ENCODE results near the gene ZC3H4. TPM values are rescaled to one million over a fixed set of nuclear protein-coding genes. Genes with fewer than 3 reads are reported as not detected.

Gene ZC3H4
- total RNA-seq, 6 experiments from 2014 or later: 43.9 to 66.1 (median 55.2) TPM

- H3K9me3 Mint-ChIP-seq: no peaks in the 10 kb centered on the region
- TF ChIP-seq CTCF (IDR thresholded peaks at IDR 0.05): no peak
- peaks cover 4% of the 10 kb centered on the region; the same call in 1 of the 2 replicates for H3K36me3 Mint-ChIP-seq (ENCODE audit: low read depth)
- H3K4me3 Mint-ChIP-seq: no peak overlapping the region
- H3K4me1 Mint-ChIP-seq (ENCODE audit: low read depth): peaks cover 8% of the 10 kb centered on the region; the same call in 1 of the 2 replicates
- peaks cover 19% of the 10 kb centered on the region for H3K27me3 Mint-ChIP-seq (ENCODE audit: insufficient read depth)
- no peak for DNase-seq
- H3K27ac Mint-ChIP-seq: no peak overlapping the region
These were observed 87.4 kb downstream of the ZC3H4 start for GRCh38 chr19:47026156-47026555.

- no peak for DNase-seq
- TF ChIP-seq CTCF (IDR thresholded peaks at IDR 0.05): no peak
- no peak overlapping the region for H3K27ac Mint-ChIP-seq
- H3K9me3 Mint-ChIP-seq: no peaks in the 10 kb centered on the region
- H3K4me1 Mint-ChIP-seq (ENCODE audit: low read depth): peaks cover 8% of the 10 kb centered on the region; the same call in 1 of the 2 replicates
- no peak overlapping the region for H3K4me3 Mint-ChIP-seq
- peaks cover 20% of the 10 kb centered on the region for H3K27me3 Mint-ChIP-seq (ENCODE audit: insufficient read depth)
- H3K36me3 Mint-ChIP-seq (ENCODE audit: low read depth): peaks cover 4% of the 10 kb centered on the region; the same call in 1 of the 2 replicates
These were observed 89.1 kb downstream of the ZC3H4 start for GRCh38 chr19:47024502-47024901.

GRCh38 chr19:47023448-47023794, 90.2 kb downstream of the ZC3H4 start:
- Mint-ChIP-seq H3K36me3 (ENCODE audit: low read depth) (peaks cover 4% of the 10 kb centered on the region; the same call in 1 of the 2 replicates), H3K9me3 (no peaks in the 10 kb centered on the region), H3K27ac (no peak overlapping the region), H3K4me3 (no peak overlapping the region), H3K27me3 (ENCODE audit: insufficient read depth) (peaks cover 26% of the 10 kb centered on the region), H3K4me1 (ENCODE audit: low read depth) (peaks cover 8% of the 10 kb centered on the region; the same call in 1 of the 2 replicates)
- TF ChIP-seq CTCF (IDR thresholded peaks at IDR 0.05): no peak
- DNase-seq: no peak

GRCh38 chr19:47022541-47023447, 90.8 kb downstream of the ZC3H4 start:
- H3K4me1 Mint-ChIP-seq (ENCODE audit: low read depth): peaks cover 8% of the 10 kb centered on the region; the same call in 1 of the 2 replicates
- peaks cover 4% of the 10 kb centered on the region; the same call in 1 of the 2 replicates for H3K36me3 Mint-ChIP-seq (ENCODE audit: low read depth)
- peaks cover 26% of the 10 kb centered on the region for H3K27me3 Mint-ChIP-seq (ENCODE audit: insufficient read depth)
- DNase-seq: no peak
- no peaks in the 10 kb centered on the region for H3K9me3 Mint-ChIP-seq
- TF ChIP-seq CTCF (IDR thresholded peaks at IDR 0.05): peak; percentile 25; the same call in 1 of the 2 replicates
- no peak overlapping the region for H3K27ac Mint-ChIP-seq
- no peak overlapping the region for H3K4me3 Mint-ChIP-seq

GRCh38 chr19:47022140-47022536, 91.4 kb downstream of the ZC3H4 start:
- peaks cover 4% of the 10 kb centered on the region; the same call in 1 of the 2 replicates for H3K36me3 Mint-ChIP-seq (ENCODE audit: low read depth)
- no peak for TF ChIP-seq CTCF (IDR thresholded peaks at IDR 0.05)
- no peak for DNase-seq
- H3K9me3 Mint-ChIP-seq: no peaks in the 10 kb centered on the region
- peaks cover 8% of the 10 kb centered on the region; the same call in 1 of the 2 replicates for H3K4me1 Mint-ChIP-seq (ENCODE audit: low read depth)
- no peak overlapping the region for H3K4me3 Mint-ChIP-seq
- peaks cover 23% of the 10 kb centered on the region for H3K27me3 Mint-ChIP-seq (ENCODE audit: insufficient read depth)
- no peak overlapping the region for H3K27ac Mint-ChIP-seq

Measured in HFFc6 (cell line).